HCT116 (cell line): Measurements from ENCODE around the gene SVEP1. TPM values are rescaled to one million over a fixed set of nuclear protein-coding genes. Genes with fewer than 3 reads are reported as not detected.

Experiments used
- ATAC-seq: fragments of 200-7000 bp; cut with Tn5 transposase; 2 replicates; pipeline ENCODE4 v1.9.1; 2020; ENCODE audit warnings: mild to moderate bottlenecking, moderate library complexity
- BruUV-seq: library from RNA; stranded (reverse); fragments of 400-500 nt; replicated peaks from 2 replicates; lab custom pipeline; 2021; lab: Mats Ljungman, UMichigan
- CTCF ChIA-PET: fragments of 300-600 bp; sonication (Branson Sonifier 250); formaldehyde crosslinking; loops from one replicate; lab custom pipeline; 2021; ENCODE audit warnings: antibody characterized with exemption; lab: Charles Lee
- POLR2A ChIA-PET: fragments of 300-600, 350-600 bp; sonication (Branson Sonifier 250); formaldehyde crosslinking; loops from one replicate; lab custom pipeline; 2021; ENCODE audit warnings: antibody characterized with exemption; lab: Charles Lee
- RAD21 ChIA-PET, 2 experiments: fragments of 300-600 bp; sonication (Branson Sonifier 250); formaldehyde crosslinking; loops; one replicate each; lab custom pipeline; 2023; ENCODE audit warnings: low total read pairs in 2 of 2; ENCODE audit not compliant: uncharacterized antibody in 2 of 2, unreplicated experiment in 2 of 2, low non-redundant PET in 1 of 2; lab: Charles Lee
- DNase-seq: peaks from one replicate; pipeline ENCODE4 v3.0.0-alpha.2; 2010; ENCODE audit warnings: low read depth, low spot score
- H2AFZ ChIP-seq: fragments of 200-600 bp; shearing (Covaris generic), sonication (generic); 2 replicates; pipeline ENCODE4 v1.6.1; 2017; ENCODE audit warnings: low read depth, mixed run types, mixed read lengths, antibody characterized with exemption, low read length; ENCODE audit not compliant: poor library complexity, severe bottlenecking
- H3K27ac ChIP-seq: 2 replicates; pipeline ENCODE4 v1.5.1; 2012; ENCODE audit warnings: low read depth, low read length
- H3K27me3 ChIP-seq: fragments of 200-600 bp; sonication (generic); 2 replicates; pipeline ENCODE4 v1.6.1; 2016; ENCODE audit warnings: mixed run types, low read length, mixed read lengths; ENCODE audit not compliant: insufficient read depth
- H3K36me3 ChIP-seq, 2 experiments: fragments of 200-500 bp in 1 of 2; fragments of 200-600 bp in 1 of 2; sonication (Bioruptor generic) in 1 of 2; sonication (generic) in 1 of 2; 2 replicates each; pipeline versions ENCODE4 v1.5.1 to v1.6.1; 2014 to 2016; ENCODE audit warnings: low read length in 2 of 2, inconsistent platforms in 1 of 2, mixed read lengths in 1 of 2, mixed run types in 1 of 2; ENCODE audit not compliant: insufficient read depth in 2 of 2, control insufficient read depth in 1 of 2
- H3K4me1 ChIP-seq, 2 experiments: fragments of 200-600 bp in 1 of 2; sonication (generic) in 1 of 2; 2 replicates each; pipeline versions ENCODE4 v1.5.1 to v1.6.1; 2012 to 2017; ENCODE audit warnings: low read length in 2 of 2, inconsistent platforms in 1 of 2, mild to moderate bottlenecking in 1 of 2, mixed read lengths in 1 of 2, mixed run types in 1 of 2, moderate library complexity in 1 of 2; ENCODE audit not compliant: insufficient read depth in 2 of 2, control insufficient read depth in 1 of 2
- H3K4me2 ChIP-seq: fragments of 200-600 bp; sonication (generic); 2 replicates; pipeline ENCODE4 v1.6.1; 2017; ENCODE audit warnings: mixed run types, low read length, mixed read lengths
- H3K4me3 ChIP-seq, 2 experiments: fragments of 200-600 bp in 1 of 2; sonication (generic) in 1 of 2; replicated peaks in 1 of 2; 2 replicates each; pipeline ENCODE4 v1.5.1; 2011 to 2016; ENCODE audit warnings: low read length in 2 of 2, control low read depth in 1 of 2, low read depth in 1 of 2, mild to moderate bottlenecking in 1 of 2, mixed read lengths in 1 of 2, mixed run types in 1 of 2
- H3K79me2 ChIP-seq: fragments of 200-600 bp; sonication (generic); 2 replicates; pipeline ENCODE4 v1.6.1; 2017; ENCODE audit warnings: mild to moderate bottlenecking, mixed run types, low read length, moderate library complexity, mixed read lengths; ENCODE audit not compliant: insufficient read depth
- H3K9ac ChIP-seq: fragments of 200-600 bp; sonication (generic); 2 replicates; pipeline ENCODE4 v1.6.1; 2016; ENCODE audit warnings: low read length, mixed read lengths
- H3K9me2 ChIP-seq: fragments of 200-600 bp; sonication (generic), shearing (Covaris generic); 2 replicates; pipeline ENCODE4 v1.6.1; 2017; ENCODE audit warnings: mixed run types, mild to moderate bottlenecking, moderate library complexity; ENCODE audit not compliant: insufficient read depth
- H3K9me3 ChIP-seq, 2 experiments: fragments of 200-500 bp in 1 of 2; fragments of 200-600 bp in 1 of 2; sonication (Bioruptor generic) in 1 of 2; sonication (generic) in 1 of 2; 2 replicates each; pipeline ENCODE4 v1.6.1; 2014 to 2017; ENCODE audit warnings: low read length in 2 of 2, mixed read lengths in 2 of 2, inconsistent platforms in 1 of 2, low read depth in 1 of 2, mild to moderate bottlenecking in 1 of 2, mixed run types in 1 of 2, moderate library complexity in 1 of 2; ENCODE audit not compliant: control insufficient read depth in 1 of 2, insufficient read depth in 1 of 2
- H4K20me1 ChIP-seq: fragments of 200-600 bp; sonication (generic), shearing (Covaris generic); 2 replicates; pipeline ENCODE4 v1.6.1; 2017; ENCODE audit warnings: mixed run types, mild to moderate bottlenecking, moderate library complexity; ENCODE audit not compliant: insufficient read depth
- CEBPB ChIP-seq: IDR thresholded peaks from 2 replicates; pipeline ENCODE4 v1.6.1; 2012; ENCODE audit warnings: low read depth
- CTCF ChIP-seq, 3 experiments: fragments of 200-600 bp in 1 of 3; sonication (generic) in 1 of 3; IDR thresholded peaks in 2 of 3; conservative IDR thresholded peaks in 1 of 3; 2 replicates each; pipeline ENCODE4 v1.5.1; 2012 to 2017; ENCODE audit warnings: low read depth in 2 of 3, low read length in 2 of 3, antibody characterized with exemption in 1 of 3, borderline replicate concordance in 1 of 3, control low read depth in 1 of 3, mild to moderate bottlenecking in 1 of 3, mixed read lengths in 1 of 3, mixed run types in 1 of 3, moderate library complexity in 1 of 3; ENCODE audit not compliant: insufficient read depth in 1 of 3
- EGR1 ChIP-seq: IDR thresholded peaks from 2 replicates; pipeline ENCODE4 v1.6.1; 2012; ENCODE audit warnings: low read depth
- ELF1 ChIP-seq: IDR thresholded peaks from 2 replicates; pipeline ENCODE4 v1.6.1; 2012; ENCODE audit warnings: low read depth, borderline replicate concordance
- EZH2 ChIP-seq: fragments of 200-600 bp; sonication (generic); IDR thresholded peaks from 2 replicates; pipeline ENCODE4 v1.6.1; 2017; ENCODE audit warnings: antibody characterized with exemption, mixed run types
- POLR2A ChIP-seq: IDR thresholded peaks from 2 replicates; pipeline ENCODE4 v1.7.0; 2011; ENCODE audit warnings: borderline replicate concordance; ENCODE audit not compliant: insufficient read depth, insufficient read length; ENCODE audit errors: extremely low read depth
- RAD21 ChIP-seq: IDR thresholded peaks from 2 replicates; pipeline ENCODE4 v1.6.1; 2012; ENCODE audit warnings: low read depth, mild to moderate bottlenecking
- intact Hi-C: fragments of 100-400 bp; cut with micrococcal nuclease; formaldehyde crosslinking; loops from 2 replicates; pipeline ENCODE4 v1.10.0; 2022
- total RNA-seq: library from RNA; stranded (reverse); gene quantifications from one replicate; pipeline ENCODE4 v1.2.1, GENCODE V29; 2021; ENCODE audit not compliant: unreplicated experiment
- TF ChIP-seq, protein P1 (sequence below): IDR thresholded peaks from 2 replicates; pipeline ENCODE4 v1.6.1; 2012; ENCODE audit warnings: low read depth

SVEP1 gene
- total RNA-seq, 1 experiment from 2014 or later, result 0.15 TPM

DNA sequence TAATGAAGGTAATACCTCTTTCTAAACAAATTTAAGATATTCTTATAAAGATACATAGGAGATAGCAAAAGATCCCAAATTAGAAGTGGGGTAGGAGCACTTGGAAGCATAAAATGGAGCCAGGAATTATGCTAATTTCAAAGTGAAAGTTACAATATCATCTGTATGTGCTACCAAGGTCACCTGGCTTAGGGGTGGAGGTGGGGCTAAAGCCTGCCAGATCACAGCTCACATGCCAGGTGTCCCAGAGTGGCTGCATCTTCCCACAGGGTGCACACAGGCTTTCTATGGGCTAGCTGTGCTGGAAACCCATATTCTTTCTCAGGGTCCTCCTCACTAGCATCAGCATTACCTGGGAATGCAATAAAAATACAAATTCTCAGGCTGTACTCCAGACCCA is 123.7 kb downstream of the SVEP1 start:
- Histone ChIP-seq H3K27me3 (no peaks in the 10 kb centered on the region), H4K20me1 (no peaks in the 10 kb centered on the region), H2AFZ (no peak overlapping the region), H3K9me3 (no peaks in the 10 kb centered on the region), H3K9me2 (no peaks in the 10 kb centered on the region), H3K4me3 (no peak overlapping the region), H3K4me2 (no peak overlapping the region), H3K36me3 (no peaks in the 10 kb centered on the region), H3K79me2 (no peaks in the 10 kb centered on the region), H3K4me1 (no peaks in the 10 kb centered on the region), H3K27ac (no peak overlapping the region), H3K9ac (no peak overlapping the region)
- ChIA-PET CTCF (interaction anchor here (0.7 kb wide), 1 partner anchor 28 kb away, joined by 3 read pairs; no protein-coding TSS in a partner anchor), RAD21 (no interaction called here), POLR2A (no interaction called here)
- BruUV-seq, result no TSS peak
- intact Hi-C loops, result loop anchor here (10.0 kb wide), 1 partner anchor 839 kb away; no protein-coding TSS in a partner anchor
- DNase-seq (no peak), ATAC-seq (no peak)
- TF ChIP-seq POLR2A (no peak), ELF1 (no peak), CEBPB (no peak), EZH2 (no peak), EGR1 (no peak), CTCF (IDR thresholded peaks at IDR 0.05 in 2 of 3, conservative IDR thresholded peaks at IDR 0.05 in 1 of 3; ENCODE audit: borderline replicate concordance in 1 of 3, insufficient read depth in 1 of 3, low read depth in 2 of 3, low read length in 2 of 3) (no peak), RAD21 (no peak)
- TF ChIP-seq, protein P1, sequence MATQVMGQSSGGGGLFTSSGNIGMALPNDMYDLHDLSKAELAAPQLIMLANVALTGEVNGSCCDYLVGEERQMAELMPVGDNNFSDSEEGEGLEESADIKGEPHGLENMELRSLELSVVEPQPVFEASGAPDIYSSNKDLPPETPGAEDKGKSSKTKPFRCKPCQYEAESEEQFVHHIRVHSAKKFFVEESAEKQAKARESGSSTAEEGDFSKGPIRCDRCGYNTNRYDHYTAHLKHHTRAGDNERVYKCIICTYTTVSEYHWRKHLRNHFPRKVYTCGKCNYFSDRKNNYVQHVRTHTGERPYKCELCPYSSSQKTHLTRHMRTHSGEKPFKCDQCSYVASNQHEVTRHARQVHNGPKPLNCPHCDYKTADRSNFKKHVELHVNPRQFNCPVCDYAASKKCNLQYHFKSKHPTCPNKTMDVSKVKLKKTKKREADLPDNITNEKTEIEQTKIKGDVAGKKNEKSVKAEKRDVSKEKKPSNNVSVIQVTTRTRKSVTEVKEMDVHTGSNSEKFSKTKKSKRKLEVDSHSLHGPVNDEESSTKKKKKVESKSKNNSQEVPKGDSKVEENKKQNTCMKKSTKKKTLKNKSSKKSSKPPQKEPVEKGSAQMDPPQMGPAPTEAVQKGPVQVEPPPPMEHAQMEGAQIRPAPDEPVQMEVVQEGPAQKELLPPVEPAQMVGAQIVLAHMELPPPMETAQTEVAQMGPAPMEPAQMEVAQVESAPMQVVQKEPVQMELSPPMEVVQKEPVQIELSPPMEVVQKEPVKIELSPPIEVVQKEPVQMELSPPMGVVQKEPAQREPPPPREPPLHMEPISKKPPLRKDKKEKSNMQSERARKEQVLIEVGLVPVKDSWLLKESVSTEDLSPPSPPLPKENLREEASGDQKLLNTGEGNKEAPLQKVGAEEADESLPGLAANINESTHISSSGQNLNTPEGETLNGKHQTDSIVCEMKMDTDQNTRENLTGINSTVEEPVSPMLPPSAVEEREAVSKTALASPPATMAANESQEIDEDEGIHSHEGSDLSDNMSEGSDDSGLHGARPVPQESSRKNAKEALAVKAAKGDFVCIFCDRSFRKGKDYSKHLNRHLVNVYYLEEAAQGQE, result no peak
